ENCODE measurements around the gene DAG1. TPM values are rescaled to one million over a fixed set of nuclear protein-coding genes. Genes with fewer than 3 reads are reported as not detected.

The DAG1 gene
- total RNA-seq, 1 experiment from 2014 or later = 93.0 TPM

GRCh38 chr3:49512781-49513355, 42.8 kb downstream of the DAG1 start:
- no peak for DNase-seq
- WGBS (ENCODE audit: extremely low coverage, insufficient read length, low lambda C conversion rate) = no CpG with 5 or more reads among the region's 1 CpG
- peaks cover 5% of the 10 kb centered on the region for H3K79me1 ChIP-seq (ENCODE audit: insufficient read depth, low read depth, low read length, poor library complexity, severe bottlenecking)
- H3K56ac ChIP-seq (ENCODE audit: insufficient read length, low read depth, low read length) = no peak overlapping the region
- H4K8ac ChIP-seq (replicated peaks; ENCODE audit: insufficient read length, low read depth, low read length) = no peak overlapping the region
- no peaks in the 10 kb centered on the region for H3K4me1 ChIP-seq (ENCODE audit: insufficient read depth, low read length)
- Mint-ChIP-seq H3K27ac (no peak overlapping the region; a peak in 1 of 7 replicates), H3K27me3 (ENCODE audit: low read depth) (no peaks in the 10 kb centered on the region), H3K36me3 (ENCODE audit: insufficient read depth in 1 of 3, low read depth in 3 of 3) (peaks cover 19 to 62% (median 49%) of the 10 kb centered on the region in 3 experiments; a peak in 6 of 7 replicates), H3K4me3 (no peak overlapping the region), H3K4me1 (no peaks in the 10 kb centered on the region), H3K9me3 (no peaks in the 10 kb centered on the region)
- no peak overlapping the region for H3K23ac ChIP-seq (ENCODE audit: insufficient read length, low read depth, low read length)
- no peak overlapping the region for H2BK15ac ChIP-seq (ENCODE audit: low read depth, low read length)
- no peak overlapping the region for H2BK20ac ChIP-seq (ENCODE audit: low read depth, low read length, poor library complexity, severe bottlenecking)
- H3K18ac ChIP-seq (ENCODE audit: insufficient read length, low read depth, low read length) = no peak overlapping the region
- no peak overlapping the region for H2AK5ac ChIP-seq (ENCODE audit: insufficient read length, low read length)
- H4K5ac ChIP-seq (ENCODE audit: insufficient read length, low read depth, low read length) = no peak overlapping the region
- no peaks in the 10 kb centered on the region for H4K20me1 ChIP-seq (ENCODE audit: control insufficient read depth, insufficient read depth, insufficient read length)
- H3K4ac ChIP-seq (ENCODE audit: low read depth, low read length) = no peak overlapping the region
- H3K4me2 ChIP-seq (ENCODE audit: insufficient read depth, insufficient read length, low read length) = no peak overlapping the region
- no peak overlapping the region for H3K14ac ChIP-seq (ENCODE audit: insufficient read depth, low read length)
- no peaks in the 10 kb centered on the region for H3K27me3 ChIP-seq (ENCODE audit: insufficient read depth, low read length)
- H3K23me2 ChIP-seq (ENCODE audit: insufficient read length, low read depth, low read length, poor library complexity, severe bottlenecking) = no peaks in the 10 kb centered on the region
- TF ChIP-seq CTCF (conservative IDR thresholded peaks at IDR 0.05) = no peak
- H2BK5ac ChIP-seq (ENCODE audit: insufficient read length, low read length) = no peak overlapping the region
- no peak overlapping the region for H2BK120ac ChIP-seq (ENCODE audit: low read depth, low read length, poor library complexity, severe bottlenecking)
- no peak overlapping the region for H3K9ac ChIP-seq (ENCODE audit: extremely low read depth, insufficient read length, low read length)
- no peak overlapping the region for H3K27ac ChIP-seq (ENCODE audit: insufficient read length, low read depth, low read length)
- no peaks in the 10 kb centered on the region for H3K9me3 ChIP-seq (ENCODE audit: control insufficient read depth, low read depth, low read length)
- no peak overlapping the region for H4K91ac ChIP-seq (ENCODE audit: insufficient read length, low read depth, low read length)
- H3T11ph ChIP-seq (ENCODE audit: low read length) = no peak overlapping the region
- H2BK12ac ChIP-seq (ENCODE audit: insufficient read length, low read depth, low read length) = no peak overlapping the region
- no peak overlapping the region for H2AFZ ChIP-seq (ENCODE audit: low read length)
- no peaks in the 10 kb centered on the region; the same call in 1 of the 2 replicates for H3K79me2 ChIP-seq (ENCODE audit: insufficient read depth, low read length)

Measured in H9 (cell line).